ENCODE measurements around the gene DOP1A. TPM values are rescaled to one million over a fixed set of nuclear protein-coding genes. Genes with fewer than 3 reads are reported as not detected.

The DOP1A gene
- total RNA-seq, 1 experiment from 2014 or later, result 50.2 TPM

GRCh38 chr6:83132121-83132520 lies 64.7 kb downstream of the DOP1A start:
- Histone ChIP-seq H3K27me3 (ENCODE audit: low read length) (no peaks in the 10 kb centered on the region), H3K9ac (ENCODE audit: low read length) (no peak overlapping the region), H3K4me2 (ENCODE audit: low read depth, low read length, poor library complexity, severe bottlenecking) (no peak overlapping the region), H3K27ac (ENCODE audit: low read length) (no peak overlapping the region), H3K9me3 (ENCODE audit: low read length) (no peaks in the 10 kb centered on the region), H2AFZ (ENCODE audit: low read length) (no peak overlapping the region), H3K4me1 (ENCODE audit: low read length) (no peaks in the 10 kb centered on the region), H3K79me2 (ENCODE audit: low read length) (no peaks in the 10 kb centered on the region), H3K9me2 (replicated peaks; ENCODE audit: insufficient read depth, low read length) (no peaks in the 10 kb centered on the region), H3K36me3 (ENCODE audit: insufficient read depth, low read length) (peaks cover 45% of the 10 kb centered on the region; the same call in 1 of the 2 replicates), H3K4me3 (ENCODE audit: low read length) (no peak overlapping the region), H4K20me1 (ENCODE audit: insufficient read depth, low read depth, low read length) (no peaks in the 10 kb centered on the region)
- DNase-seq, result no peak

DNA sequence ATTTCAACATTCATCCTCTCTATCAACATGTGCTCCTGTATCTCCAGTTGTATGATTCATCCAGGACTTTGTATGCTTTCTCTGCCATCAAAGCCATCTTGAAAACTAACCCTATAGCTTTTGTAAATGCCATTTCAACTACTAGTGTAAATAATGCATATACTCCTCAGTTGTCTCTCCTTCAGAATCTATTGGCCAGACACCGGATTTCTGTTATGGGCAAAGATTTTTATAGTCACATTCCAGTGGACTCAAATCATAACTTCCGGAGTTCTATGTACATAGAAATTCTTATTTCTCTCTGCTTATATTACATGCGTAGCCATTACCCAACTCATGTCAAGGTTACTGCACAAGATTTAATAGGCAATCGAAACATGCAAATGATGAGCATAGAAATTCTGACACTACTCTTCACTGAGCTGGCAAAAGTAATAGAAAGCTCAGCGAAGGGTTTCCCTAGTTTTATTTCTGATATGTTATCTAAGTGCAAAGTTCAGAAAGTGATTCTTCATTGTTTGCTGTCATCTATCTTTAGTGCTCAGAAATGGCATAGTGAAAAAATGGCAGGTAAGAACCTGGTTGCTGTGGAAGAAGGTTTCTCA lies 70.7 kb downstream of the DOP1A start:
- H3K79me2 ChIP-seq (ENCODE audit: low read length), result no peaks in the 10 kb centered on the region
- no peaks in the 10 kb centered on the region for H3K27me3 ChIP-seq (ENCODE audit: low read length)
- DNase-seq, result no peak
- H3K36me3 ChIP-seq (ENCODE audit: insufficient read depth, low read length), result peaks cover 54% of the 10 kb centered on the region; the same call in 1 of the 2 replicates
- no peak overlapping the region for H3K9ac ChIP-seq (ENCODE audit: low read length)
- H4K20me1 ChIP-seq (ENCODE audit: insufficient read depth, low read depth, low read length), result no peaks in the 10 kb centered on the region
- H3K4me2 ChIP-seq (ENCODE audit: low read depth, low read length, poor library complexity, severe bottlenecking), result no peak overlapping the region
- no peaks in the 10 kb centered on the region for H3K9me3 ChIP-seq (ENCODE audit: low read length)
- no peak overlapping the region for H3K4me3 ChIP-seq (ENCODE audit: low read length)
- no peak overlapping the region for H3K27ac ChIP-seq (ENCODE audit: low read length)
- 0 out of 2 replicates have a peak, but pooled peaks cover 3% of the 10 kb centered on the region for H3K4me1 ChIP-seq (ENCODE audit: low read length)
- H3K9me2 ChIP-seq (replicated peaks; ENCODE audit: insufficient read depth, low read length), result no peaks in the 10 kb centered on the region
- H2AFZ ChIP-seq (ENCODE audit: low read length), result no peak overlapping the region

GRCh38 chr6:83138758-83139157 lies 71.3 kb downstream of the DOP1A start:
- DNase-seq, result no peak
- H3K9me3 ChIP-seq (ENCODE audit: low read length), result no peaks in the 10 kb centered on the region
- peaks cover 58% of the 10 kb centered on the region; the same call in 1 of the 2 replicates for H3K36me3 ChIP-seq (ENCODE audit: insufficient read depth, low read length)
- H3K9me2 ChIP-seq (replicated peaks; ENCODE audit: insufficient read depth, low read length), result no peaks in the 10 kb centered on the region
- H3K4me2 ChIP-seq (ENCODE audit: low read depth, low read length, poor library complexity, severe bottlenecking), result no peak overlapping the region
- H3K79me2 ChIP-seq (ENCODE audit: low read length), result no peaks in the 10 kb centered on the region
- no peak overlapping the region for H3K27ac ChIP-seq (ENCODE audit: low read length)
- H3K4me1 ChIP-seq (ENCODE audit: low read length), result 0 out of 2 replicates have a peak, but pooled peaks cover 3% of the 10 kb centered on the region
- H4K20me1 ChIP-seq (ENCODE audit: insufficient read depth, low read depth, low read length), result no peaks in the 10 kb centered on the region
- no peak overlapping the region for H3K4me3 ChIP-seq (ENCODE audit: low read length)
- H3K9ac ChIP-seq (ENCODE audit: low read length), result no peak overlapping the region
- H3K27me3 ChIP-seq (ENCODE audit: low read length), result no peaks in the 10 kb centered on the region
- no peak overlapping the region for H2AFZ ChIP-seq (ENCODE audit: low read length)

GRCh38 chr6:83151114-83151513 lies 83.6 kb downstream of the DOP1A start:
- no peak overlapping the region for H3K4me2 ChIP-seq (ENCODE audit: low read depth, low read length, poor library complexity, severe bottlenecking)
- H3K27ac ChIP-seq (ENCODE audit: low read length), result no peak overlapping the region
- no peak for DNase-seq
- H4K20me1 ChIP-seq (ENCODE audit: insufficient read depth, low read depth, low read length), result no peaks in the 10 kb centered on the region
- H3K79me2 ChIP-seq (ENCODE audit: low read length), result no peaks in the 10 kb centered on the region
- H3K9me3 ChIP-seq (ENCODE audit: low read length), result no peaks in the 10 kb centered on the region
- no peaks in the 10 kb centered on the region for H3K9me2 ChIP-seq (replicated peaks; ENCODE audit: insufficient read depth, low read length)
- no peak overlapping the region for H3K4me3 ChIP-seq (ENCODE audit: low read length)
- no peaks in the 10 kb centered on the region for H3K4me1 ChIP-seq (ENCODE audit: low read length)
- no peak overlapping the region for H3K9ac ChIP-seq (ENCODE audit: low read length)
- peaks cover 40% of the 10 kb centered on the region; the same call in 1 of the 2 replicates for H3K36me3 ChIP-seq (ENCODE audit: insufficient read depth, low read length)
- no peaks in the 10 kb centered on the region for H3K27me3 ChIP-seq (ENCODE audit: low read length)
- no peak overlapping the region for H2AFZ ChIP-seq (ENCODE audit: low read length)

DNA sequence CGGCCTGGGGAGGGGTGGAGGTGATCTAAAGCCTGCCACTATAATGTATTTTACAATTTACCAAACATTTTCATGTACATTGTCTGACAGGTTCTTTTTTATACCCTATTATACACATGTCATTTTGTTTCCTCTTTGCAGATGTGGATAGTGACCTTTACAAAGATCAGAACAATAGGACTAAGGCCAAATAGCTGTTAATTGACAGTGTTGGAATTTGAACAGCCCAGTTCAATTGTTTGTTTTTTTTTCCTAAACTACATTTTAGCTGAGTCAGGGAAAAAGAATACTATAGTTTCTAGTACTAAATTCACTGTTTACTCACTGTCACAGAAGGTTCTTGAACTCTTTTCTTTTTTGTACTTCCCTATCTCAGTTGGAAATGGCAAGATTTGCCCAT lies 85.4 kb downstream of the DOP1A start:
- H3K36me3 ChIP-seq (ENCODE audit: insufficient read depth, low read length), result peaks cover 41% of the 10 kb centered on the region; the same call in 1 of the 2 replicates
- H4K20me1 ChIP-seq (ENCODE audit: insufficient read depth, low read depth, low read length), result no peaks in the 10 kb centered on the region
- no peak overlapping the region for H2AFZ ChIP-seq (ENCODE audit: low read length)
- DNase-seq, result no peak
- H3K4me3 ChIP-seq (ENCODE audit: low read length), result no peak overlapping the region
- no peaks in the 10 kb centered on the region for H3K79me2 ChIP-seq (ENCODE audit: low read length)
- no peaks in the 10 kb centered on the region for H3K27me3 ChIP-seq (ENCODE audit: low read length)
- no peak overlapping the region for H3K4me2 ChIP-seq (ENCODE audit: low read depth, low read length, poor library complexity, severe bottlenecking)
- no peak overlapping the region for H3K27ac ChIP-seq (ENCODE audit: low read length)
- no peaks in the 10 kb centered on the region for H3K9me3 ChIP-seq (ENCODE audit: low read length)
- H3K9me2 ChIP-seq (replicated peaks; ENCODE audit: insufficient read depth, low read length), result no peaks in the 10 kb centered on the region
- H3K4me1 ChIP-seq (ENCODE audit: low read length), result no peaks in the 10 kb centered on the region
- H3K9ac ChIP-seq (ENCODE audit: low read length), result no peak overlapping the region

- Histone ChIP-seq H3K4me2 (ENCODE audit: low read depth, low read length, poor library complexity, severe bottlenecking) (no peak overlapping the region), H3K9ac (ENCODE audit: low read length) (no peak overlapping the region), H3K27me3 (ENCODE audit: low read length) (no peaks in the 10 kb centered on the region), H3K9me3 (ENCODE audit: low read length) (no peaks in the 10 kb centered on the region), H2AFZ (ENCODE audit: low read length) (no peak overlapping the region), H3K27ac (ENCODE audit: low read length) (no peak overlapping the region), H4K20me1 (ENCODE audit: insufficient read depth, low read depth, low read length) (no peaks in the 10 kb centered on the region), H3K79me2 (ENCODE audit: low read length) (no peaks in the 10 kb centered on the region), H3K4me1 (ENCODE audit: low read length) (no peaks in the 10 kb centered on the region), H3K4me3 (ENCODE audit: low read length) (no peak overlapping the region), H3K9me2 (replicated peaks; ENCODE audit: insufficient read depth, low read length) (no peaks in the 10 kb centered on the region), H3K36me3 (ENCODE audit: insufficient read depth, low read length) (peaks cover 44% of the 10 kb centered on the region; the same call in 1 of the 2 replicates)
- no peak for DNase-seq
These were observed 86.5 kb downstream of the DOP1A start for GRCh38 chr6:83153883-83154521.

GRCh38 chr6:83155794-83156193 lies 88.3 kb downstream of the DOP1A start:
- no peak overlapping the region for H3K4me2 ChIP-seq (ENCODE audit: low read depth, low read length, poor library complexity, severe bottlenecking)
- no peaks in the 10 kb centered on the region for H3K79me2 ChIP-seq (ENCODE audit: low read length)
- H4K20me1 ChIP-seq (ENCODE audit: insufficient read depth, low read depth, low read length), result no peaks in the 10 kb centered on the region
- no peak overlapping the region for H2AFZ ChIP-seq (ENCODE audit: low read length)
- no peak overlapping the region for H3K27ac ChIP-seq (ENCODE audit: low read length)
- no peaks in the 10 kb centered on the region for H3K9me3 ChIP-seq (ENCODE audit: low read length)
- no peak overlapping the region for H3K9ac ChIP-seq (ENCODE audit: low read length)
- H3K36me3 ChIP-seq (ENCODE audit: insufficient read depth, low read length), result peaks cover 55% of the 10 kb centered on the region; the same call in 1 of the 2 replicates
- no peaks in the 10 kb centered on the region for H3K4me1 ChIP-seq (ENCODE audit: low read length)
- H3K27me3 ChIP-seq (ENCODE audit: low read length), result no peaks in the 10 kb centered on the region
- no peak for DNase-seq
- no peak overlapping the region for H3K4me3 ChIP-seq (ENCODE audit: low read length)
- no peaks in the 10 kb centered on the region for H3K9me2 ChIP-seq (replicated peaks; ENCODE audit: insufficient read depth, low read length)

- Histone ChIP-seq H4K20me1 (ENCODE audit: insufficient read depth, low read depth, low read length) (no peaks in the 10 kb centered on the region), H2AFZ (ENCODE audit: low read length) (no peak overlapping the region), H3K79me2 (ENCODE audit: low read length) (no peaks in the 10 kb centered on the region), H3K36me3 (ENCODE audit: insufficient read depth, low read length) (peaks cover 35% of the 10 kb centered on the region; the same call in 1 of the 2 replicates), H3K9ac (ENCODE audit: low read length) (no peak overlapping the region), H3K27ac (ENCODE audit: low read length) (no peak overlapping the region), H3K9me2 (replicated peaks; ENCODE audit: insufficient read depth, low read length) (no peaks in the 10 kb centered on the region), H3K9me3 (ENCODE audit: low read length) (no peaks in the 10 kb centered on the region), H3K27me3 (ENCODE audit: low read length) (no peaks in the 10 kb centered on the region), H3K4me1 (ENCODE audit: low read length) (no peaks in the 10 kb centered on the region), H3K4me3 (ENCODE audit: low read length) (no peak overlapping the region), H3K4me2 (ENCODE audit: low read depth, low read length, poor library complexity, severe bottlenecking) (no peak overlapping the region)
- DNase-seq, result no peak
These were observed 92.7 kb downstream of the DOP1A start for GRCh38 chr6:83160167-83160566.
